ENCODE data around the gene VSIG10L2.
"Not testable (repeated sequence)": the region's sequence is repeated elsewhere in the genome, so short reads cannot be mapped to it uniquely, and the experiment has no call there.

VSIG10L2 gene

DNA sequence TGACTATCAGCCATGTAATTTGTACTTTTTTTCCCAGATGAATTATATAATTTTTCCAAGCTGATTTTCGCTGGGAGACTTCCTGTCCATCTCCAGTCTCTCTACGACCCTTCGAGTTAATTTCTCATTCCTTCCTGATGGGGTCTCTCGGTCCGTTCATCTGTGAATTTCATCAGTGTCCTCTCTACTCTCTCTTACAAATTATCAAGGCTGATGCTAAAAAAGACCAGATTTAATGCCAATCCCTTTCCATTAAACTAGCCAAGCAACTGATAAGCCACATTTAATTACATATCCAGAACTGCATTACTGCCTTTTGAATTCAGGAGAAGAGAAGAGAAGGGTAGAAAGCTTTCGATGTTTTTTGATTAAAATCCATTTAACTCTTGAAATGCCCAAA is 25.8 kb downstream of the VSIG10L2 start:
- no peak for DNase-seq

GRCh38 chr11:125974284-125974683 is 28.4 kb downstream of the VSIG10L2 start:
- no peak for DNase-seq

GRCh38 chr11:125975634-125976033 is 29.8 kb downstream of the VSIG10L2 start:
- DNase-seq: no peak

DNA sequence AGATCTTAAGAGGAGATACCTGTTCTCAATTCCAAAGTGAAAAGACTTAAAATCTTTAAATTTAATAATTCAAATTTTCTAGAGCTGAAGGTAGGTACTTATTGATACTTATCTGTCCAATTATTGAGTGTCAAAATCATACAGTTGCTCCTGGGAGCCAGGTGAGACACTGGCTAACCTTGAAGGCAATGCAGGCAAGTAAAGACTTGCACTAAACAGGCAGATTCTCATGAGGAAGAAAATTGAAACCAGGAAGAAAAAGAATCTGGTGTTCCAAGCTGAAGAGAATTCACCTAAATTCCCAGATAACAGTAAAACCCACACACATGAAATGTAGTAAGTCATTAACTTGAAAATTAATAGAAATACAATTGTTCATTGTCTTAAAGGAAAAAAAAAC is 30.3 kb downstream of the VSIG10L2 start:
- no peak for DNase-seq

DNA sequence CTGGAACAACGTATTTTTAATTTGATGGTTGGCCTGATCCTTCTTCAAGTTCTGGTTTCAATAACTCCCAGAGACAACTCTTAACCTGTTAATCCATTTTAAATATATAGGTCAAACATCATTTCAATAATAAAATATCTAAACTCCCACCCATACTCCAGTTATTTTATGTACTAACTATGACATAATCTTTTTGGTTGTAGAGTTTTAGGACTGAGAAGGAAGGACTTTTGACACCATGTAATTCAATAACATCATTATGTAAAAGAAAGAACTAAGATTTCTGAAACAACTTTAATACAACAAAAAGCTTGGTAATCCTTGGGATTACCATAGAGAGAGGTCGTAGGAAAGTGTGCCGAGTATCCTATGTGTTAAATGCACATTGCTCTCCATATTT is 31.5 kb downstream of the VSIG10L2 start:
- DNase-seq: no peak

- no peak for DNase-seq
Observed at GRCh38 chr11:125978181-125978716, 32.4 kb downstream of the VSIG10L2 start.

GRCh38 chr11:125978778-125979407 is 33.0 kb downstream of the VSIG10L2 start:
- DNase-seq: no peak

DNA sequence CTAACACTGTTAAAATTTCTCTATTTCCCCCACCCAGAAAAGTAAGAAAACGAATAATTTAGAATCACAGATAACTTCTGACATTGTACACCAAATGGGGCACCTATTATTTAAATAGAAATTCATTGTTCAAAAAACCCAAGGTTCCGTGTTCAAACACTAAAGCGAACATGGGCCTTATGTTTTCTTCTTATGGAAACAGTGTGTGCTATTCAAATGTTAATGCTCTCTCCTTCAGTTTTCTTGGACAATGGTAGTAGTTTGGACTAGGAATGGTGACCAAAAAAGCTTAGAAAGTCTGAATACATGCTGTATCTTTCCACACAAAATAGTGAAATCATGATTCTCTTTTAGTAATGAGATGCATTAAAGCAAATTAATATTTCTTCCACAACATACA is 33.7 kb downstream of the VSIG10L2 start:
- DNase-seq: no peak

GRCh38 chr11:125980436-125980835 is 34.6 kb downstream of the VSIG10L2 start:
- DNase-seq: no peak

- no peak for DNase-seq
Observed at GRCh38 chr11:125982348-125982730, 36.5 kb downstream of the VSIG10L2 start.

DNA sequence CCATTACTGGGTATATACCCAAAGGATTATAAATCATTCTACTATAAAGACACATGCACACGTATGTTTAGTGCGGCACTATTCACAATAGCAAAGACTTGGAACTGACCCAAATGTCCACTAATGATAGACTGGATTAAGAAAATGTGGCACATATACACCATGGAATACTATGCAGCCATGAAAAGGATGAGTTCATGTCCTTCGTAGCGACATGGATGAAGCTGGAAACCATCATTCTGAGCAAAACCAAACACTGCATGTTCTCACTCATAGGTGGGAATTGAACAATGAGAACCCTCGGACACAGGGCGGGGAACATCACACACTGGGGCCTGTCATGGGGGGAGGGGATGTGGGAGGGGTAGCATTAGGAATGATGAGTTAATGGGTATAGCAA is 40.1 kb downstream of the VSIG10L2 start:
- DNase-seq: not testable (repeated sequence)

GRCh38 chr11:125987066-125987641 is 41.3 kb downstream of the VSIG10L2 start:
- no peak for DNase-seq

DNA sequence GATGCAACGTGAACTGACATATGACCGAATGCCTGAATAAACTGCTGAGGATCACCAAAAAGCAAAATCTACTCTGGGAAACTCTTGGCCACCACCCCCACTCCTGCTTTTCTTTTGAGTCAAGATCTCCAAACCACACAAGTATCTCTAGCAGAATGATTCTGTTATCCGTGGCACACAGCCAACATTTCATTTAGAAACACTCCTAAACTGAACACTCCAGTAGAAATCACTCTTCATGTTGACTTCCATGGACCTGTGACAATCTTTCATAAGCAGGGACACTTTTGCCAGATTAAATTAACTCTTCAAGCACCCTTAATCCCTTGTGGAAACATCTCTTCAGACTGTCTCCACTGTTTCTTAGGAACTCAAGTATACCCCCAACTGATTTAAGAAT is 44.4 kb downstream of the VSIG10L2 start:
- DNase-seq: no peak

DNA sequence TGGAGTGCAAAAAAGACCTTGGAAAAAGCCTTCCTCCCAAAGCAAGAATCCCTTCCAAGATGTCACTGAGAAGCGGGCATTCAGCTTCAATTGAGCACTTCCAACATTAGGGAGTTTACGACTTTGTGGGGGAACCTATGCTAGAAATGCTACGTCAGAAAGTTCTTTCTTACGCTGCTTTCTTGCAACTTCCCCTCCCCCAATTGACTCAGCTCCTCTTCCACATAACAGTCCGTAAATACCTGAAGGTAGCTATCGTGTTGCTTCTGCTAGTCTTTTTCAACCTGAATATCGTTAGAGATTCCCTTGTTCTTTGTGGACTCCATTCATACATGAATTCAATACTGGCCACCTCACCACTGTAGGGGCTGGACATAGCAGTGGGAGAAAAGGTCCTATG is 47.0 kb downstream of the VSIG10L2 start:
- DNase-seq: no peak

DNA sequence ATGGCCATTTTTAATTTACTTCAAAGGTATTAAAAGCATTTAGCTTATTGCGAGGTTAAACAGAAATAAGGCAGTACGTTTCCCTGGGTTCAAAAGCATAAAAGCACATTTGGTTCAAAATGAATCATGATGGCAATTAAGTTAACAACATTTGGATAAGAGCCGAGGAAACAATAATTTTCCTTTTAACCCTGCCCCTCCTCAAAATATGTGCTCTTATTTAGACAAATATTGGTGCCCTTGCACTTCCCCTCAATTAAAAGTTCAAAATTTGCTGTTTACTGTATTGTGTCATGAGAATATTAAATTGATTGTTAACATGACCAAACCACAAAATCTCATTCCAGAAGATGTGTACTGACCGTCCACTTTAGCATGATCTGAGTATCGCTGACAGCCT is 48.7 kb downstream of the VSIG10L2 start:
- no peak for DNase-seq

DNA sequence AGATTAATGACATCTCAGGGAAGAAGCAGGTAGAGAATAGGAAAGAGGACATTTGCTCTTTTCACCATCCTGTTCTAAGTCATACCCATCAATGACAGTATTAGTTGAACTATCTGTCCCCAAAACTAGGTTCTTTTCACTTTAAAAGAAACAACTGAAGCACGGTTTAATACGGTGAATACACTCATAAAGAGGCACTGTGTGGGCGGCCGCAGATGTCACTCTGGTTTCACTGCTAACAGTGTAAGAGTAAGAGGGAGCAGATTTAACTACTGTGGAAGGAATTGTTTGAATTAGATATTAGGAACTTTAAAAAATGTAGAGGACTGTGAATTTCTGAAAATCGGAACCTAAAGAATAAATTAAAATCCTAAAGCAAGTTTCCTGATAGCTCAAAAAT is 49.5 kb downstream of the VSIG10L2 start:
- DNase-seq: peak; percentile 74

GRCh38 chr11:125998267-125998666 is 52.4 kb downstream of the VSIG10L2 start:
- DNase-seq: no peak

DNA sequence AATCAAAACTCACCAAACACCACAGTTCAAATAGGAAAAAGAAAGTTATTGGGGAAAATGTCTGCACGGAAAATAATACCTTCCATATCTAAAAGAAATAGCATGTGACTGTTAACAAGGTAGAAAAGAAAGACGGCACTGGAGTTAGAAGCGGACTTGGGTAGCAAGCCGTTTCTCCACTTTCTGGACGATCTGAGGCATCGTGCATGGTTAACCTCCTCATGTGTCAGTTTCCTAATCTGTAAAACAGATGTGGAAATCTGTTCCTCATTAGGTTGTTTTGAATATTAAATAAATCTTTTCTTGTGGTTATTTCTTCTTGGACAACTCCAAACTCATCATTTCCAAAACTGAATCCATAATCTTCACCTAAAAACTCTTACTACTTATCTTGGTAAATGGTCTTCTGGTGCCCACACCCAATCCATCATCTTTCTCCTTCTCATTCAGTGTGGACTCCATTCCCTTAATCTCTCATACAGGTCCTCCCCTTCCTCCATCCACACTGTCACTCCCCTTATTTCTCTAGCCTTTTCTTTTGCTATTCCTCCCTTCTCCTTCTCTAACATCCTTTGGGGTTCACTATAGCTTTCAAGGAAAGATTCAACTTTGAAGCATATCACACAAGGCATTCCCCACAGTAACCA is 53.5 kb downstream of the VSIG10L2 start:
- no peak for DNase-seq

DNA sequence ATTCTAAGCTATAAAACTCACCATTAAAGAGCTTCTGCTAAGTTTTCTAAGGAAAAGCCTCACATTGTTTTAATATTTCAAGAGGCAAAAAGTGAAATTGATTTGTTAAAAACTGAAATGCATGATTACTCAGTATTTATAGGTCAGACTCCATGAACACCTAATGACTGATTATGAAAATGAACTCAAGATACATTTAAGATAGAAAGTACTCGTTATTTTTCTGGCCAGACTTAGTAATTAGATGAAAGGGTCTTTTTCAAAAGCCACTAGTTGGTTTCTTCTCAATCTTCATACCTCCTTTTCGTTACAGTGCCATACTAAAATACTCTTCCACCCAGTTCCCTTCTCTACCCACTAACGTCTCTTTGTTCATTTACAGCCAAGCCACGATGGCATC is 56.3 kb downstream of the VSIG10L2 start:
- no peak for DNase-seq

All from activated CD8-positive, alpha-beta memory T cell treated with anti-CD3 and anti-CD28 coated beads, Interleukin-2, amount 50 U/mL, for 48 hours (primary cell).